Stimulated activated CD4-positive, alpha-beta T cell treated with anti-CD3 and anti-CD28 coated beads, Interleukin-15, amount 100 ng/mL, for 24 hours (primary cell): ENCODE results near the gene CDC73.
"Not testable (repeated sequence)": the region's sequence is repeated elsewhere in the genome, so short reads cannot be mapped to it uniquely, and the experiment has no call there.

ENCODE experiments used
- DNase-seq: peaks from one replicate; pipeline ENCODE4 v3.0.0-alpha.2; 2020

The CDC73 gene

DNA sequence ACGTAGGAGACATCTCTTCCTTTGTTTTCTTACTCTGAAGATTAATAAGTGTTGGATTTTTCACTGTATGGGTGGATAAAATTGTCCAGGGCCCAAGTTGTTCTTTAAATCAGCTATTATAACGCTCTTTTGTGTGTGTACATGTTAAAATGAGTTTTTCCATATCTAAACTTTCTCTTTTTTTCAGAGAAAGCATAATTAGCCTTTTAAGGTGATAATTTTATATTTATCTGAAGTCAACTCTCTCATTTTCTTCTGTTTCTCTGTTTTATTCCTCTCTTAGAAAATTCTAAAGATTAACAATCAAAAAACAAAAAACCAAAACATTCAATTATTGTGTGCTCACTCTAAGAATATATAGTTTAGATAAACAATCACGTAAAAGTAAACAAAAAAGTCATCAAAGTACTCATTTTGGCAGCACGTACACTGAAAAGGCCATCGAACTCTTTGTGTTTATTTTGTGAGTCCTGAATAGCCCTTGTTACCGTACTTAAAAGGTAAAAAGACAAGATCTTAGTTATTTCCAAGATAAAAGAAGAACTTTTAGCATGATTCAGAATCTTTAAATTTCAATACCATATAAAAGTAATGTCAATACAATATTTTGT is 7.2 kb upstream of the CDC73 start:
- no peak for DNase-seq

GRCh38 chr1:193115629-193116227 is 6.1 kb upstream of the CDC73 start:
- no peak for DNase-seq

DNA sequence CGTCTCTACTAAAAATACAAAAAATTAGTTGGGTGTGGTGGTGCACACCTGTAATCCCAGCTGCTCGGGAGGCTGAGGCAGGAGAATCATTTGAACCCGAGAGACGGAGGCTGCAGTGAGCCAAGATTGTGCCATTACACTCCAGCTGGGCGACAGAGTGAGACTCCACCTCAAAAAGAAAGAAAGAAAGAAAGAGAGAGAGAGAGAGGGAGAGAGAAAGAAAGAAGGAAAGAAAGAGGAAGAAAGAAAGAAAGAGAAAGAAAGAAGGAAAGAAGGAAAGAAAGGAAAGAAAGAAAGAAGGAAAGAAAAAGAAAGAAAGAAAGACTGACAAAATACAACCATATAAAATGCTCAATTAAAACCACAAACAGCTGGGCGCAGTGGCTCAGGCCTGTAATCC is 4.7 kb upstream of the CDC73 start:
- not testable (repeated sequence) for DNase-seq

- DNase-seq = no peak
Observed at GRCh38 chr1:193118194-193118593, 3.6 kb upstream of the CDC73 start.

GRCh38 chr1:193118803-193119730 is 2.8 kb upstream of the CDC73 start:
- no peak for DNase-seq

GRCh38 chr1:193120604-193121166 is 1.1 kb upstream of the CDC73 start:
- no peak for DNase-seq

DNA sequence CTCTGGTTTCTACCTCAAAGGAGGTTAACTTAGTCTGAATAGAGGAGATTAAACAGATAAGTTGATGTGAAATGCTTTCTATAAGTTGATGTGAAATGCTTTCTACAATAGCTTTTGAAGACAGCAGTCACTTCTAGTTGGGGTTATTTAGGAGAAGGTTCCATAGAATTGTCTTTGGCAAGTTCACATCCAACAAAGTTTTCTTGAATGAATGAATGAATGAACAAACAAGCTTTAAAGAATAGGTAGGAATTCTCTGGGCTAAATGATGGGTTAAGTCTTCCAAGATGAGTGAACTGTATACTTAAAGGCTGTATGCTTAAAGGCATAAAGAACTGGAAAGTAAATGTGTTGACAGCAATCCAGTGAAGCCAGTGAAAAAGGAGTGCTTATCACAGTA is 1.9 kb downstream of the CDC73 start:
- no peak for DNase-seq

DNA sequence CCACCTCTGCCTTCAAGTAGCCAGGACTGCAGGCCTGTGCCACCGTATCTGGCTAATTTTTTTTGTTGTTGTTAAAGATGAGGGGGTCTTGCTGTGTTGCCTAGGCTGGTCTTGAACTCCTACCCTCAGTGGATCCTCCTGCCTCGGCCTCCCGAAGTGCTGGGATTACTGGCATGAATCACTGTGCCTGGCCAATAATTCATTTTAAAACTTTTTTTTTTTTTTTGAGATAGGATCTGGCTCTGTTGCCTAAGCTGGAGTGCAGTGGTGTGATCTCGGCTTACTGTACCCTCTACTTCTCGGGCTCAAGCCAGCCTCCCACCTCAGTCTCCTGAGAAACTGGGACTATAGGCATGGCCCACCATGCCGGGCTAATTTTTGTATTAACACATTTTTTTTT is 3.5 kb downstream of the CDC73 start:
- no peak for DNase-seq

DNA sequence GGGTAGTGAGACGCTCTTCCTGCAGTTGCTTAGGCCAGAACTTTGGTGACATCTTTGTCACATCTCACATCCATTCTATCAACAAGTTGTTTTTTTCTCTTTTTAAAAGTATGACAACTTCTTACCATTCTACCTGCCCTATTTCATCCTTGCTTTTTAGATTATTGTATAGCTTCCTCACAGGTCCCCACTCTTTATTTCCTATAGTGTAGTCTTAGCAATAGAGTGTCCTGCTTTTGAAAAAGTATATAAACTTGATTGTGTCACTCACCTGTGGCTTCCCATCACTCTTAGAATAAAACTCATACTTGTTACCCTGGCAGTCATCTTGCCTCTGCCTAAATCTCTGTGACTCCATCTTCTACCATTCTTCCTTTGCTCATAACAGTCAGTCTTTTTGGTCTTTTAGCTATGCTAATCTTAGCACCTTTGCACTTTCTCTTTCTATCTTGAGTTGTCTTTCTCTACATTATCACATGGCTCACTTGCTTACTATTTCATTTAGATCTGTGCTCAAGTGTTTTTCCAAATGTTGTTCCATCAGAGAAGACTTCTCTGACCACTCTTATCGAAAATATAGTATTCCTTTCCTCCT is 9.5 kb downstream of the CDC73 start:
- DNase-seq = no peak

DNA sequence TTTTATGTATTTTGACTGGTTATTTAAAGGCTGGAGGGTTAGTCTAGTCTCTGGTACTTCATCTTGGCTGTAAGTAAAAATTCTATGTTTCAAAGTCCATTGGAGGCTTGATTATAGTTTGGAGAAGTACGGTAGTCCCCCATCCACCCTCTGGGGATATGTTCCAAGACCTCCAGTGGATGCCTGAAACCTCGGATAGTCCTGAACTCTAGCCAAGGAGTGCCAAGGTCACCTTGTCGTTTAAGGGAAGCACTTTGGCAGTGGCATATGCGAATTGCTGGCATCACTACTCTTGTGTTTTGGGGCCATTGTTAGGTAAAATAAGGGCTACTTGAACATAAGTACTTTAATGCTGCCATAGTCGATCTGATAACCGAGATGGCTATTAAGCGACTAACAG is 18.4 kb downstream of the CDC73 start:
- no peak for DNase-seq

GRCh38 chr1:193141804-193142203 is 20.0 kb downstream of the CDC73 start:
- no peak for DNase-seq

DNA sequence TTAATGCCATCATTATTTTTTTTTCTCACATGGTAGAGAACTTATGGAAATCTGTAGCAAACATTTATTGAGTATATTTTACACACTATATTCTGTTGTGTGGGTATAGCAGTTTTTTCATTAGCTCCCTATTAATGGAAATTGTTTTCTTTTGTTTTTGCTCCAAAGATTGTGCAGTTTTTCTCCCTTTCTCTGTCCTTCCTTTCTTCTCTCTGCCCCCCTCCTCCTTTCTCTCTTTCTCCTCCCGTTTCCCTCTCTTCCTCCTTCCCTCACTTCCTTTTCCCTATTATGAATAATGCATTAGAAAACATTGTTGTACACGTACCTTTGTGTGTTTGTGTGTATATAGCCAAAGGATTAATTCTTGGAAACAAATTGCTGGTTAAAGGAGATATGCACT is 20.6 kb downstream of the CDC73 start:
- DNase-seq = no peak

GRCh38 chr1:193143285-193143684 is 21.5 kb downstream of the CDC73 start:
- no peak for DNase-seq

- DNase-seq = no peak
Observed at GRCh38 chr1:193144361-193144938, 22.6 kb downstream of the CDC73 start.

- no peak for DNase-seq
Observed at GRCh38 chr1:193144999-193145398, 23.2 kb downstream of the CDC73 start.

- no peak for DNase-seq
Observed at GRCh38 chr1:193156117-193156821, 34.4 kb downstream of the CDC73 start.

- DNase-seq = no peak
Observed at GRCh38 chr1:193156822-193157142, 35.0 kb downstream of the CDC73 start.

DNA sequence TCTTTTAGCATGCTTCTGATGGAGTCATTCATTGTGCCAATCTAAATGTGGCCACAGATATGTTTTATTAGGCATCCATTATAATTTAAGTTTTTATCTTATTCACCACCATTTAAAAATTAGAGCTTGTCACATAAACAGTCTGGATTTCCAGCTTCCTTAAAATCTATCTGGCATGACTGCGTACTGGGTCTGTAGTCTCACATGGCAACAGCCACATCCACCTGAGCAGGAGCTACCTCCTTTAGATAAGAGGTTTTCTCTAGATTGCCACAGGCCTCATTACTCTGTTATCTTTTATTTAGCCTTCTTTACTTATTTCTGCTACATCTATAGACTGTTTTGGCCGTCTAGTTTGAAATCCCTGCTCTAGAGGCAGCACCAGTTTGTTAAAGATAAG is 35.5 kb downstream of the CDC73 start:
- DNase-seq = no peak

DNA sequence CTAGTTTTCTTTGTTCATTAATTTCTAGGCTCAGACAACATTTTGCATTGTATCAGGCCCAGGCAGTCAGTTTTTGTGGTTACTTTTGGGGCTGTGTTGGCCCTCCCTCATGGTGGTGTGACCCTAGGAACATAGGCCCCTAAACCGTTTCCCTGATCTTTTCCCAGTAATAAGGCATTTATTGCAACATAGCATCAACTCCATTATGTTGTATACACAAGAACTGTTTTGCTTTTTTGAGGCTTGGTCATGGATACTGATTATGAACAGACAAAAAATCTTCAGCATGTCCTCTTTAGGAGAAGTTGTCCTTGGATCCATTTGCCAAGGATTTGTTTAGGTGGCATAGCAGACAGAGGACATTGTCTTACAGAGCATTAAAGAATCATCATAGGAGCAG is 54.3 kb downstream of the CDC73 start:
- DNase-seq = no peak

GRCh38 chr1:193176788-193177187 is 55.0 kb downstream of the CDC73 start:
- no peak for DNase-seq

GRCh38 chr1:193179094-193179493 is 57.3 kb downstream of the CDC73 start:
- DNase-seq = no peak

GRCh38 chr1:193181536-193181935 is 59.7 kb downstream of the CDC73 start:
- DNase-seq = no peak
